Esophagus squamous epithelium (tissue), 5 donors: ENCODE results near the gene CD8B2. TPM values are rescaled to one million over a fixed set of nuclear protein-coding genes. Genes with fewer than 3 reads are reported as not detected.
A peak's percentile ranks its signal among the peaks of the same experiment; 100 is the strongest.
"Not testable (repeated sequence)": the region's sequence is repeated elsewhere in the genome, so short reads cannot be mapped to it uniquely, and the experiment has no call there.

Source experiments
- DNase-seq: peaks from one replicate; lab custom pipeline; 2025; lab: John Stamatoyannopoulos, UW
- H3K27ac ChIP-seq, 4 donors: fragments of 200-600 bp; sonication (generic); one replicate each; pipeline ENCODE4 v1.5.1; 2016 to 2019; ENCODE audit warnings: mild to moderate bottlenecking in 1 of 4
- H3K27me3 ChIP-seq, 4 donors: fragments of 200-600 bp; sonication (generic); 1 replicate in 3 of 4; 2 replicates in 1 of 4; pipeline versions ENCODE4 v1.5.1 to v1.6.0; 2017 to 2021; ENCODE audit warnings: antibody characterized with exemption in 1 of 4
- H3K36me3 ChIP-seq, 3 donors: fragments of 200-600 bp; sonication (generic); one replicate each; pipeline ENCODE4 v1.5.1; 2016 to 2019
- H3K4me1 ChIP-seq, 3 donors: fragments of 200-600 bp; sonication (generic); one replicate each; pipeline ENCODE4 v1.5.1; 2017 to 2019
- H3K4me3 ChIP-seq, 4 donors: fragments of 200-600 bp; sonication (generic); 1 replicate in 3 of 4; 2 replicates in 1 of 4; pipeline ENCODE4 v1.5.1; 2016 to 2019; ENCODE audit warnings: mild to moderate bottlenecking in 2 of 4, moderate library complexity in 1 of 4
- H3K9me3 ChIP-seq, 3 donors: fragments of 200-600 bp; sonication (generic); one replicate each; pipeline ENCODE4 v1.5.1; 2016 to 2019
- POLR2A ChIP-seq, 4 donors: fragments of 450-650 bp; IDR thresholded peaks; one replicate each; pipeline ENCODE4 v1.6.1; 2017; ENCODE audit warnings: antibody characterized with exemption in 4 of 4, mild to moderate bottlenecking in 4 of 4, moderate library complexity in 3 of 4
- WGBS, 2 donors: methylation state at CpG; one replicate each; pipeline ENCODE4 v1.1.5; 2018; 5-methylcytosine and 5-hydroxymethylcytosine counted together
- intact Hi-C: fragments of 100-400 bp; cut with DNase I; formaldehyde crosslinking; loops from one replicate; pipeline ENCODE4 v1.15.0; 2022
- total RNA-seq, 4 donors: library from RNA; depleted of rRNA; stranded (reverse); fragments of >200 nt; gene quantifications; one replicate each; pipeline ENCODE4 v1.1.0, GENCODE V29; 2016
- TF ChIP-seq, protein P1 (sequence below), 6 experiments: fragments of 450-650 bp in 4 of 6; fragments of 200-600 bp in 2 of 6; sonication (generic) in 2 of 6; IDR thresholded peaks; one replicate each; pipeline ENCODE4 v1.5.1; 2016 to 2019; ENCODE audit warnings: antibody characterized with exemption in 6 of 6, mild to moderate bottlenecking in 4 of 6, moderate library complexity in 4 of 6
- donor health status: DM: yes; HTN: yes; CAD: no.

The CD8B2 gene
- total RNA-seq, 4 donors from 2014 or later, result 0.19 to 0.23 TPM; not detected in 2

DNA sequence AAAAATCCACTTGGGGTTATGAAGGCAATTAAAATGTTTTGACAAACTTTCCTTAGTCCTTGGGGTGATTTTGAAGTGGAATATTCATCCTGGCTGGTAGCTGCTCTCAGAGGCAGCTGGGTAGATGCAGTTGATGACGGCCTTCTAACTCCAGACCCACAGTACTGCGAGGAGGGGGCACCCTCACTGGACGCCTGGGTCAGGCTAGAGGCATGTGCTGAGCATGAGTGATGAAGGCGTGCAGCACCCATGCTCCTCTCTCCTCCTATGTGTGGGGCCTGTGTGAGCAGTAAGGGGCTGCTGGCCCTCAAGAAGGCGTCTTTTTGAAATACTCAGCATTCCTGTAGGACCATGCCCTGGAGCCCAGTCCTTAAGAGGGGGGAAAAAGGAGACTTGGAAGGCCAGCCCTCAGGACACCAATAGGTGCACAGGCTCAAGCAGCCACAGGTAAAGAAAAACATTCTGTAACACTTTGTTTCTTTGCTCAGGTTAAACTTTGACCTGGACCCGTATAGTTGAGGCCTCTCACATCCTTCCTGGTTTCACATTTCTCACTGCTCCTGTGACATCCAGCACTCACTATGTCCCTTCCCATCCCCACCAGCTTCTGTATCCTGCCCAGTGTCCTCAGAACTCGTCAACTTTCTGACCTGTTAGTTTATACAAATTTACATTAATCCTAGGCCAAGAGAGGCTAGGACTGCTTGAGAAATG lies 64.4 kb downstream of the CD8B2 start:
- H3K27ac ChIP-seq, result no peak overlapping the region
- H3K4me3 ChIP-seq, result no peak overlapping the region
- intact Hi-C loops, result no loop called here
- H3K27me3 ChIP-seq, result no peaks in the 10 kb centered on the region
- 53 to 68% methylated on average over 4 to 7 of the region's 7 CpGs for WGBS, 2 donors
- H3K36me3 ChIP-seq, result no peaks in the 10 kb centered on the region
- H3K4me1 ChIP-seq, result no peaks in the 10 kb centered on the region
- no peaks in the 10 kb centered on the region for H3K9me3 ChIP-seq
- DNase-seq, result no peak
- no peak for TF ChIP-seq POLR2A (IDR thresholded peaks at IDR 0.05)
- TF ChIP-seq, protein P1, sequence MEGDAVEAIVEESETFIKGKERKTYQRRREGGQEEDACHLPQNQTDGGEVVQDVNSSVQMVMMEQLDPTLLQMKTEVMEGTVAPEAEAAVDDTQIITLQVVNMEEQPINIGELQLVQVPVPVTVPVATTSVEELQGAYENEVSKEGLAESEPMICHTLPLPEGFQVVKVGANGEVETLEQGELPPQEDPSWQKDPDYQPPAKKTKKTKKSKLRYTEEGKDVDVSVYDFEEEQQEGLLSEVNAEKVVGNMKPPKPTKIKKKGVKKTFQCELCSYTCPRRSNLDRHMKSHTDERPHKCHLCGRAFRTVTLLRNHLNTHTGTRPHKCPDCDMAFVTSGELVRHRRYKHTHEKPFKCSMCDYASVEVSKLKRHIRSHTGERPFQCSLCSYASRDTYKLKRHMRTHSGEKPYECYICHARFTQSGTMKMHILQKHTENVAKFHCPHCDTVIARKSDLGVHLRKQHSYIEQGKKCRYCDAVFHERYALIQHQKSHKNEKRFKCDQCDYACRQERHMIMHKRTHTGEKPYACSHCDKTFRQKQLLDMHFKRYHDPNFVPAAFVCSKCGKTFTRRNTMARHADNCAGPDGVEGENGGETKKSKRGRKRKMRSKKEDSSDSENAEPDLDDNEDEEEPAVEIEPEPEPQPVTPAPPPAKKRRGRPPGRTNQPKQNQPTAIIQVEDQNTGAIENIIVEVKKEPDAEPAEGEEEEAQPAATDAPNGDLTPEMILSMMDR (IDR thresholded peaks at IDR 0.05), result no peak

- intact Hi-C loops, result no loop called here
- no peak overlapping the region for H3K4me3 ChIP-seq
- WGBS, 2 donors, result 67 to 75% methylated on average over 6 of the region's 6 CpGs
- H3K27me3 ChIP-seq, result no peaks in the 10 kb centered on the region
- no peaks in the 10 kb centered on the region for H3K36me3 ChIP-seq
- TF ChIP-seq POLR2A (IDR thresholded peaks at IDR 0.05), result no peak
- H3K9me3 ChIP-seq, result no peaks in the 10 kb centered on the region
- no peak overlapping the region for H3K27ac ChIP-seq
- no peak for DNase-seq
- no peaks in the 10 kb centered on the region for H3K4me1 ChIP-seq
These were observed 65.8 kb downstream of the CD8B2 start for GRCh38 chr2:106552921-106553320.

DNA sequence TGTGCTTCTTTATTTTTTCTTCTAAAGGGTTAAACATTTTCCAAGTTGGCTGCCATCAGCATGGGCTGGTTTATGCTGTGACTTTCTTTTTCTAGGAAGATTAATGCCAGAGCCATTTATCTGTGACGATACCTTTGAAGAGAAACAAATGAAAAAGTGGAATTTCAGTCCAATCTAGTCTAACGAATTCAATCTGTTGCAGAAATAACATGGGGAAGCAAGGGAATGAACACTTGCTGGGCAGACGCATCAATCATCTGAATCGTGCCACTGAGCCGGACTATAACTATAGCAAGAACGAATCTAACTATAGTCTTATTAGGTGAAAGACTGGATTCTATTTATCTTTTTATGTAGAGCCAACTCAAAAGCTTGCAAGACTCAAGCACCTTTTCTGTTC lies 66.2 kb downstream of the CD8B2 start:
- Histone ChIP-seq H3K4me1 (peaks cover 0 to under 1% (median 0%) of the 10 kb centered on the region in 3 donors), H3K36me3 (no peaks in the 10 kb centered on the region), H3K9me3 (no peaks in the 10 kb centered on the region), H3K27me3 (no peaks in the 10 kb centered on the region), H3K4me3 (no peak overlapping the region), H3K27ac (no peak overlapping the region)
- 60 to 62% methylated on average over 6 of the region's 6 CpGs for WGBS, 2 donors
- intact Hi-C loops, result no loop called here
- no peak for DNase-seq
- TF ChIP-seq, protein P1 (IDR thresholded peaks at IDR 0.05), result no peak
- TF ChIP-seq POLR2A (IDR thresholded peaks at IDR 0.05), result no peak

DNA sequence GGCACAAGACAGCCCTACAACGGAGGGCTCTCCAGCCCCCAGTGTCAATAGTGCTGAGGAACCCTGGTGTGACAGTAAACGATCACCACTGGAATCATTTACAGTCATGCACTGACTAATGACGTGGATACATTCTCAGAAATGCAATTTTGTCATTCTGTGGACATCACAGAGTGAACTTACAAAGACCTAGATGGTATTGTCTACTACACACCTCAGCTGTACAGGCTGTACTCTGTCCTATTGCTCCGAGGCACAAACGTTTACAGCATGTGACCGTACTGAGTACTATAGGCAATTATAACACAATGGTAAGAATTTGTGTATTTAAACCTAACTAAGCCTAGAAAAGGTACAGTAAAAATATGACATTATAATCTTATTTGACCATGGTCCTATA lies 67.2 kb downstream of the CD8B2 start:
- intact Hi-C loops, result no loop called here
- Histone ChIP-seq H3K36me3 (no peaks in the 10 kb centered on the region), H3K9me3 (no peaks in the 10 kb centered on the region), H3K27ac (no peak overlapping the region), H3K4me1 (peaks cover 0 to 12% (median 0%) of the 10 kb centered on the region in 3 donors), H3K4me3 (no peak overlapping the region), H3K27me3 (no peaks in the 10 kb centered on the region)
- TF ChIP-seq POLR2A (IDR thresholded peaks at IDR 0.05), result no peak
- TF ChIP-seq, protein P1 (IDR thresholded peaks at IDR 0.05), result no peak
- WGBS, 2 donors, result 83 to 91% methylated on average over 5 to 6 of the region's 6 CpGs
- DNase-seq, result no peak

- no peaks in the 10 kb centered on the region for H3K27me3 ChIP-seq
- TF ChIP-seq, protein P1 (IDR thresholded peaks at IDR 0.05), result no peak
- TF ChIP-seq POLR2A (IDR thresholded peaks at IDR 0.05), result no peak
- peaks cover 0 to 18% (median 0%) of the 10 kb centered on the region in 3 donors for H3K4me1 ChIP-seq
- no peak overlapping the region for H3K4me3 ChIP-seq
- H3K27ac ChIP-seq, result no peak overlapping the region
- intact Hi-C loops, result no loop called here
- H3K36me3 ChIP-seq, result no peaks in the 10 kb centered on the region
- DNase-seq, result no peak
- no peaks in the 10 kb centered on the region for H3K9me3 ChIP-seq
- 0% methylated on average over 1 of the region's 1 CpG for WGBS, 2 donors
These were observed 67.9 kb downstream of the CD8B2 start for GRCh38 chr2:106555053-106555452.

DNA sequence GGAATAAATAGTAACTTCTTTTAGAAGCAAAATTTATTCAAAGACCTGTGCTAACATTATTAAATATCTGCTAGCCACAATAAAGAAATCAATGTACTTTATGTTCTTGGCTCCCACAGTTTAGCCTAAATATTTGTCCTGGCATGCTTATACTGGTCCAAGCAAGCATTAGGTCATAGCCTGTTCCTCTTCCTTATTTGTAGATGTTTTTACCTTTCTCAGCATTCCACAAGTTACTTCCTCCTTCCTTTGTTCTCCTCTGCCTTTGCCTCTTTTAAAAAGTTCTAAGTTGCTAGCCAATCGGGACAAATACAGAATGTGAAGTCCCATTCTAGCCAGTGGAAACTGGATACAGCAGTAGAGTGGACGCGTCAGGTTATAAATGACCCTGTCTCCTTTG lies 72.6 kb downstream of the CD8B2 start:
- H3K27me3 ChIP-seq, H3K36me3 ChIP-seq, intact Hi-C loops, DNase-seq, H3K9me3 ChIP-seq, H3K4me3 ChIP-seq: not testable (repeated sequence)
- WGBS, 2 donors, result 67 to 72% methylated on average over 3 of the region's 3 CpGs
- Histone ChIP-seq H3K27ac (peak overlapping the region; percentile 17 to 72 (median 40)), H3K4me1 (peaks cover 4 to 55% (median 16%) of the 10 kb centered on the region in 3 donors)
